ENCODE results near the gene PLEKHA6.

PLEKHA6 gene

GRCh38 chr1:204227996-204228785, 131.5 kb downstream of the PLEKHA6 start:
- DNase-seq, result no peak

- no peak for DNase-seq
Observed at GRCh38 chr1:204227351-204227750, 132.4 kb downstream of the PLEKHA6 start.

GRCh38 chr1:204225841-204226735, 133.6 kb downstream of the PLEKHA6 start:
- no peak for DNase-seq

DNA sequence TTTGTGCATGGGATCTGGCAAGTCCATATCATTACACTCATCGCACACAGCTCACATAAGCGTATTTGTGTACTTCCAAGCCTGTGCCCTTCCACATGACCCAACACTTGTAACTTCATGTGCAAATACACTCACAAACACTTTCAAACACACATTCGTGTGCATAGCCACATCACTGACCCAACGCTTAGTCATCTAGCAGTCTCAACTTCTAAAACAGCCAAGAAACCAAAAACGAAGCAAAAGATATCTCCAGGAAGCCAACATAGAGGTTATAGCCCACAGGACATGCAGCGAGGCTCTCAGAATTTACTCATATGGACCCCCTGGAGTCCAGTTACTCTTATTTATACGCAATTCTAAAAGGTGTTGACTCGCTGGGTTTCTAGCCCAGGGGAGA, 135.1 kb downstream of the PLEKHA6 start:
- no peak for DNase-seq

GRCh38 chr1:204223129-204223860, 136.4 kb downstream of the PLEKHA6 start:
- DNase-seq, result no peak

- DNase-seq, result no peak
Observed at GRCh38 chr1:204222764-204223055, 137.0 kb downstream of the PLEKHA6 start.

DNA sequence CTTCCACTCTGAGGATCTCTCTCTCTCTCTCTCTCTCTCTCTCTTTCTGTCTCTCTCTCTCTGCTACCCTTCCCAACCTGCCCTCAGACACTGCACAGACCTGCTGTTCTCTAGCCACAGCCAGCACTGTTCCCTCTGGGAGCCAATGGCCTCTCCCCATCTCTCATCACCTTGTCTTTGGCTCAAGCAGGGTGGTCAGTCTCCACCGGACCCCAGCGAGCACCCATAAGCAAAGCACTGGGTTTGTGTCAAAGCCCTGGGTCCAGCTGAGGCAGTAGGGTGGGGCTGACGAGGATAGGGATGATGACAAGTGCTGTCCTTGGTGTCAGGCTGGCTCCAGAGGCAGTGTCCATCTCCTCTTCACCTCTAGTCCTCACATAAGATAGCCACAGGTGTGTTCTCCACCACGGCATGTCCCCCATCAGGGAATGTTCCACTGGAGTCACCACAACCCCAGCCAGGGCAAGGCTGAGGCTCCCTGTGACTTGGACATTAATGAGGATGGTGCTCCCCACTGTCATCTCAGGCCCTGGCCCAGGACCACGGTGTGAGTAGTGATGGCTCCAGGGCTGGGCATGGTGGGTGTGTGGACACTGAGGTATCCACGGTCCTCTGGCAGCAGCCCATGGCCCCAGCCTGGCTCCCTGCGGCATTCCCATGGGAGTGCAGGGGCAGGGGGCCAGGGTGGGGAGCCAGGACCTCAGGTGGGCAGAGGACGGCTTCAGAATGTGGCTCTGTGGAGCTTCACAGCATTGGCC, 137.5 kb downstream of the PLEKHA6 start:
- no peak for DNase-seq

- no peak for DNase-seq
Observed at GRCh38 chr1:204221271-204221670, 138.5 kb downstream of the PLEKHA6 start.

DNA sequence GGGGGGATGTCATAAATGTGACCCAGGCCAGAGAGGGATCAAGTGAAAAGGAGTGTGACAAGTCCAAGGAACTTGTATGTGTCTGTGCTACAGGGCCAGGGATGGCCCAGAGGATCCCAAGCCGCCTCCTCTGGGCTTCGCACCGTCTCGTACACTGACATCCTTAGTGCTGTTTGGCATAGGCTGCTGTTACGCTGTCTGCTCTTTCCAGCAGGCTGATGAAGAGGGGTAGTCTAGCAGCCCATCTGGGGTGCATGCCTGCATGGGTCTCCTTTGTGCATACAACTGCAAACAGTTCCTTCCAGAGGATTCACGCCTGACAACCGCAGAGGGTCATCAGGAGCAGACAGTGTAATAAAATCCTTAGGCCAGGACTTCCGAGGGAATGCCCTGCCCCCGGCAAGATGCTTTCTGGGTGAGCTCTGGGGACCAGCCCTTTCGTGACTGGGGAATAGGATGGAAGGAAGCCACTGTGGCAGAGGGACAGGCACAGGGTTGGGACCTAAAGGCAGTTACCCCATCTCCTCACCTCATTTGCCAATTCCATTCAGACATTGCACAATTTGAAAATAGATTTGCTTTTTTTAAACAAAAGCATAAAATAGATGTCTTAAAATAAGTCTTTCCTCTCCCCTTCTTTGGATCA, 139.6 kb downstream of the PLEKHA6 start:
- DNase-seq, result no peak

DNA sequence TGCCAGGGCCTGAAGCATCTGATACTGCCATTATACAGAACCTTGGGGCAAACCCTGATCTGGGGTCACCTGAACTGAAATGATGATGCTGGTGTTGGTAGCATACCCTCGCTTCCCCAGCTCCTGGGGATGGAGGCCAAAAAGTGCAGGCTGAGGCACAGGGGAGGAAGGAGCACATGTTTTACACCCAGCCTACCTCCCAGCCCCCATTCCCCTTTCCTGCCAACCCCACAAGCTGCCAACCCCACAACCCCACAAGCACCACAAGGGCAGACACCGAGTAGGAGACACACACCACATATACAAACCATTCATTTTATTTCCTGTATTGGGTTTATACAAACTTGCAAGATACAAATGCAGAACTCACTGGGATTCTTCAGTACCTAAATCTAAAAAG, 141.2 kb downstream of the PLEKHA6 start:
- no peak for DNase-seq

DNA sequence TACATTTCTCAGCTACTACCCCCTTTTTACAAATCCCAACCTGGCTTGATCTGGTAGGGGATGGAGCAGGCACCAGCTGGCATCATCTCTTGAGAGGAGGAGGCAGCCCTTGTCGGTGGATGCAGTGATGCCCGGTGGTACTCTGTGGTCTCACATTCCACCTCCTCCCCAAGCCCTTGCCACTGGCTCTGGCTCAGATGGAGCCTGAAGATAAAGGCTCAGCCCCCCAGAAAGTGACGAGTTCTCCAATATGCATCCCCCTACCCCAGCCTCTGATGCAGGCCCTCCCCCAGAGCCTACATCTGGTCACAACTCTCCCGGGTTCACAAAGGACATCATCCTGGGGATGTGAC, 142.1 kb downstream of the PLEKHA6 start:
- no peak for DNase-seq

DNA sequence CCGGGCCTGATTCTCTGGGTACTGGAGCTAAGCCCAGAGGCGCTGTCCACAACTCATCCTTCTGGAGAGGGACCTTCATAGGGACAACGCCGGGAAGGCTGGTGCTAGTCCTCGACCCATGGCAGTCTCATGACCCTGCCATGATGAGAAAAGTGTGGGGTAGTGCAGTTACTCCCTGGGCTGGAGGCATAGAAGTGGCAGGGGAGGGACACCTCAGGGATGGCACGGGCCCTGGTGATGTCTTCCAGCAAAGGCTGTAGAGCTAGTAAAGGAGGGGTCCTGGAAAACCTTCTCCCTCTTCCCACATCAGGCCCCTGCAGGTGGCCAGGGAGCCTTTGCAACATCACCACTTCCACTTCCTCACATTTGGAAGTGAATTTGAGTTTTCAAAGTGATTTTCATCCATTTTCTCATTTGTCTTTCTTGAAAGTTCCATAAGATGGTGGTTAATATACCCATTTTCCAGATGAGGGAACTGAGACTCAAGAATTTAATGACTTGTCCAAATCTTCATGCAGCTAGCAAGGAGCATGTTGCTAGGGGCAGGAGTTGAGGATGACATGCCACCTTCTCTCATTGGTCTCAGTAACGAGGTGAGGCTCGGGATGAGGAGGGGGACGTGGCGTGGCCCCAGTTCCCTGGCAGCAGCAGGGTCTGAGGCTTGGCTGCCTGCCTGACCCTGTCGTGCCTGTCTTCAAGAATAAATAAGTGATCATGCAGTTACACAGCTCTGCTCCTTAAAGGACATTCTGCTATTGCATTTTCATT, 142.7 kb downstream of the PLEKHA6 start:
- DNase-seq, result no peak

DNA sequence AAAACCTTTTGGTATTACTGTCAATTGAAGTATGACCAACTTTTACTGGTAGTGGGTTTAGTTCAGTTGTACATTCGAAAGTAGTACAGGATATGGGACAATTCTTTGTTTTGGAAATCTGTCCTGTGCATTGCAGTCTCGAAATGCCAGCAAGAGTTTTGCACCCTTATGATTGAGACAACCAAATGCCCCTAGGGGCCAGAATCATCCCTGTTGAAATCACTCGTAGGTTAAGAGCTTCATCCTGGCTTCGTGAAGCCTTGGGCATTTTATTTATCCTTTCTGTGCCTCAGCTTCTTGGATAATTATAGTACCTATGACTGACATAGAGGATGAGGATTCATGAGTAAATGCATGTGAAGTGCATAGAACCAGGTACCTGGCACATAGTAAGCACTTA, 143.5 kb downstream of the PLEKHA6 start:
- no peak for DNase-seq

GRCh38 chr1:204213668-204214662, 145.8 kb downstream of the PLEKHA6 start, which contains the start of gene GOLT1A:
TSS of gene GOLT1A (minus strand) at chr1:204213988. CDS start at chr1:204213906, 82 bp downstream.
- DNase-seq, result no peak

- no peak for DNase-seq
Observed at GRCh38 chr1:204212715-204213114, 147.0 kb downstream of the PLEKHA6 start.

DNA sequence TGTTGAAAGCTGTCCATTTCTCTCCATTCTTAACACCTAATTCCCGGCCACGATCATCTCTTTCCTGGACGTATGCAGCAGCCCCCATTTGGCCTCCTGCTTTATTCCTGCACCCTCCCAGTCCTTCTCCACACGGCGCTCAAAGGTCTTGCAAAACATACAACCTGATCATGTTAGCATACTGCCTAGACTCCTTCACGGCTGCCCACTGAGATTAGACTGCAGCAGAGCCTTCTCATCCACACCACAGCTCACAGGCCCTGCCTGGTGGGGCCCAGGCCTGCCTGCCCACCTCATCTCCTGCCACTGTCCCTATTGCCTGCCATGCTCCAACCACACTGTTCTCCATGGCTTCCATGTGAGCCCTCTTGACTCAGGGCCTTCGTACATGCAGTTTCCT, 148.7 kb downstream of the PLEKHA6 start:
- DNase-seq, result no peak

DNA sequence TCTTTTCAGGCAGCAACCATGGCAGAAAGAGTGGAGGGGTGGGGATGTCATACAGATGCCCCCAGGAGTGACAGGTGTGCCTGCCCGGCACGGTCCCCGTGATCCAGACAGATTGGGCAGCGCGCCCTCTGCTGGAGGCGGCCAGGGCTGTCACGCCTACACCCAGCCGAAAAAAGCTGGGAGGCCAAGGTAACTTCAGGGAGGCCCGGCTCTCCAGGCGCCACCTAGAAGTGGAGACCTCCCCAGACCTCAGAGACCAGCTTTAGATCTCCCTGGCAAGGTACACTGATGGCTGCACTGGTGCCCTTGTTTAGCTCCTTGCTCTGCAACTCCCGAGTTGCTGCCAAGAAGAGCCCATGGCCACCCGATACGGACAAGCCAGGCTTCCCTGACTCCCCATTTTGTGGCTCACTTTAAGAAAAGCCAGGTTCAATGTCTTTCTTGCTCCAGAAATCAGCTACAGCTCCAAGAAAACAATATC, 152.6 kb downstream of the PLEKHA6 start:
- DNase-seq, result peak; percentile 77

DNA sequence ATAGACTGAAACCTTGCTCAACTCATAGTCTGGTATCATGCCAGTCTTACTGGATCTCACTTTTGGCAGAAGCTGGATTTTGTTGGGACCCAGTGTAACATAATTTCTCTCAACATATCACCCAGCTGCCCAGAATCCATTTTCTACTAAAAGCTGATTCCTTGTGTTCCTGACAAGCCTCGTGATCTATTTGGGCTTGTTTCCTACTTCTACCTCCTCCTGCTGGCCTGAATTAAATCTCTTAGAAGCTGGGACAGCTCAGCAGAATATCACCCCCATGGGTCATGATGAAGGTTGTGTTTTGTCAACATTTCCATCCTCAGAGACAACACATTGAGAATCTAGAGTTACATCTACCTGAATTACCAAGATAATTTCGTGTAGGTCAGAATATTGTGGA, 153.6 kb downstream of the PLEKHA6 start:
- no peak for DNase-seq

DNA sequence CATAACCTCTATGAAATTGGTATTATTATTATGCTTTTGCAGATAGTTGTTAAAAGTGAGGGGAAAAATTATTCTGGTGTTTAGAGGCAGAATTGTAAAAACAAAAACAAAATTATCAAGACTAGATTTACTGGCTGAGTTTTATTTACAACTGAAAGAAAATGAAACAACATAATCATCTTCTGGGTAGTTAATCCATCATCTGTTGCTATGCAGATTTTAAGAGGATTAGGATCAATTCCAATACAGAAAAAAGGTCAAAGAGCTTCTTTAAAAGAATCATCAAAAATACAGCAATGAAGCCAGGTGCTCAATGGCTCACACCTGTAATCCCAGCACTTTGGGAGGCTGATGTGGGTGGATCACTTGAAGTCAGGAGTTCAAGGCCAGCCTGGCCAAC, 154.2 kb downstream of the PLEKHA6 start:
- no peak for DNase-seq

DNA sequence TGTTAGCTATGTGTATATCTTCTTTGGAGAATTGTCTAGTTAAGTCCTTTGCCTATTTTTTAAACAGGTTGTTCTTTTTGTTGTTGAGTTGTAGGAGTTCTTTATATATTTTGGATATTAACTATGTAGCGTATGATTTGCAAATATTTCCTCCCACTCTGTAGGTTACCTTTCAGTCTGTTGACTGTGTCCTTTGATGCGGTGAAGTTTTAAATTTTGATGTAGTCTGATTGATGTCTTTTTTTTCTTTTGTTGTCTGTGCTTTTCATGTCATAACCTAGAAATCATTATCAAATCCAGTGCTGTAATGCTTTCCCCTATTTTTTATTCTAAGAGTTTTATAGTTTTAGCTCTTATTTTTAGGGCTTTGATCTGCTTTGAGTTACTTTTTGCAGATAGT, 154.8 kb downstream of the PLEKHA6 start:
- no peak for DNase-seq

Data from activated CD4-positive, CD25-positive, alpha-beta regulatory T cell treated with anti-CD3 and anti-CD28 coated beads, Interleukin-2, amount 50 U/mL, for 72 hours (primary cell).